Measurements from ENCODE around the gene METTL2A.
"Not testable (repeated sequence)": the region's sequence is repeated elsewhere in the genome, so short reads cannot be mapped to it uniquely, and the experiment has no call there.

METTL2A gene

GRCh38 chr17:62473030-62473982 is 49.6 kb downstream of the METTL2A start:
- DNase-seq, result not testable (repeated sequence)

DNA sequence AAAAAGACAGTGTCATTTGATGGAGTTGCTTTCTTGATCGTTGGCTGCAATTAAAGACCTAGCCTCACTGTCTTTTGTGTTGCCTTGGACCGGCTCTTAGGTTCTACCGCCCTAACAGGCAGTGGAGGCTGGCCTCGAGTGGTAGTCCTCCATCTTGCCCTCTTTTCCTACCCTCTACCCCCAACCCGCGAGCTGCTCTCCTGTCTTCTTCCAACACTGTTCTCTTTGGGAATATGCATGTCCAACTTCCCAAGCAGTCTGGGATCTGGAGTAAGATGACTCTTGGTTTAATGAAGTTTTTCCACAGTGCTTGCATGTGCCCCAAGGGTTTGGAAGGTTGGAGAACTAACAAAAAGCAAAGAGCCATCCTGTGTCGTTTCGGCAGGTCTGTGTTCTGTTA is 53.4 kb downstream of the METTL2A start:
- DNase-seq, result not testable (repeated sequence)

DNA sequence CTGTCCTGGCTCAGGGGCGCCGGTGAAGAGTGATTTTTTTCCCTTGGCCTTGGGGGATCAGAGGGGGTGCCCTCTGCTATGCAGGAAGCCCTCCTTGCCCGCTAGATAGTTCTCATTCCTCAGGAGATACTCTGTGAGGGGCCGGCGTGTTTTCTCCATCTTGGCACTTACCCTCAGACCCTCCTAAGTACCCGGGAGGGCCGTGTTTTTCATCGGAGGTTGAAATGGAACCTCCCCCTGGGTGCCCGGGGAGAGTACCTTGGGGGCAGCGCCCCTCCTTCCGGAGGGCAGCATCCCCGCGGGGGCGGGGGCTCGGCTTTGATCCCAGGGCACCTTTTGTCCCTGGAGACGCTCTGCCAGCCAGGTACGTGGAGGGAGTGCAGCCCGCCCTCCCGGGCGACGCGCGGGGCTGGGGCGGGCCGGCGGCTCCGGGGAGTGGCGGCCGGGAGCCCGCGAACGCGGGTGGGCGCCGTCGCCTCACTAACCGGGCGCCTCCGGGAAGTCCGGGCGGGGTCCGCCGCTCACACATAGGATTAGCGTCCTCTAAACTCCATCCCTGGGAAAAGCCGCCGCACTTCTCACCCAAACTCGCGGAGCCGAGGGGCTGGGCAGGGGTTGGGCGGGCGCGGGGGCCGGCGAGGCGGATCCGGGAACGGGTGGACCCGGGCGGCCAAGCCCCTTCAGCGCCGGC is 54.2 kb downstream of the METTL2A start:
- DNase-seq, result not testable (repeated sequence)

- DNase-seq, result peak; percentile 71
Observed at GRCh38 chr17:62478424-62478879, 54.8 kb downstream of the METTL2A start, which contains the start of gene TLK2. Gene TLK2, plus strand, starts transcription at chr17:62478825. Its CDS starts 2,301 bp downstream, at chr17:62481126.

DNA sequence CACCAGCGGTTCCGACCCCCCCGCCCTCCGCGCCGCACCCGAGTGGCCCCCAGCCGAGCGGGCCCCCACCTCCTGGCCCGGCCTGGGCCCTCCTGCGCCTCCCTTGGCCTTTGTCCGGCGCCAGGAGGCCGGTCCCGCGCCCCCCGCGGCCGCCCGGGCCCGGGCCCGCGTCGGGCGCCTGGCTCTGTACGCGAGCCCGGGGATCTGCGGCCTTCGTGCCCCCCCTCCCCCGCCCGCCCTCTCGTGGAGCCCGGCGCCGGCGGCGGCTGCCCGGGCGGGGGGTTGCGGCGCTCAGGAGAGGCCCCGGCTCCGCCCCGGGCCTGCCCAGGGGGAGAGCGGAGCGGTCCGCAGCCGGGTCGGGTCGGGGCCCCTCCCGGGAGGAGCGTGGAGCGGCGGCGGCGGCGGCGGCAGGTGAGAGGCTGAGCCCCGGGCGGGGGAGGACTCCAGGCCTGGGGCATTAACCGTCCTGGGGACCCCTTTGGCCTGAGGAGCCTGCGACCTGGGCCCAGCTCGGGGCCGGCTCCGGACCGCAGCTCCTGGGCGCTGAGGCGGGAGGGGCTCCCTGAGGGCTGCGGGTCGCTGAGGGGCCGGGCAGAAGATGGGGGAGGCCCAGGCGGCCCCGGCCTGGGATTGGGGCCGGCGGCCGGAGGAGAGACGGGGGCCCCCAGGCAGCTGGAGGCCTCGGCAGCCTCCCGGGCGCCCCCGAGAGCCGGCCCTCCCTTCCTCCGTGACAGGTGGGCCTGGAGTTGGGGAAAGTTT is 55.4 kb downstream of the METTL2A start:
- DNase-seq, result not testable (repeated sequence)

GRCh38 chr17:62479639-62480258 is 56.1 kb downstream of the METTL2A start:
- DNase-seq, result peak; percentile 12

- DNase-seq, result not testable (repeated sequence)
Observed at GRCh38 chr17:62482553-62482952, 58.9 kb downstream of the METTL2A start.

GRCh38 chr17:62490990-62491389 is 67.3 kb downstream of the METTL2A start:
- DNase-seq, result not testable (repeated sequence)

GRCh38 chr17:62493049-62493655 is 69.5 kb downstream of the METTL2A start:
- DNase-seq, result not testable (repeated sequence)

DNA sequence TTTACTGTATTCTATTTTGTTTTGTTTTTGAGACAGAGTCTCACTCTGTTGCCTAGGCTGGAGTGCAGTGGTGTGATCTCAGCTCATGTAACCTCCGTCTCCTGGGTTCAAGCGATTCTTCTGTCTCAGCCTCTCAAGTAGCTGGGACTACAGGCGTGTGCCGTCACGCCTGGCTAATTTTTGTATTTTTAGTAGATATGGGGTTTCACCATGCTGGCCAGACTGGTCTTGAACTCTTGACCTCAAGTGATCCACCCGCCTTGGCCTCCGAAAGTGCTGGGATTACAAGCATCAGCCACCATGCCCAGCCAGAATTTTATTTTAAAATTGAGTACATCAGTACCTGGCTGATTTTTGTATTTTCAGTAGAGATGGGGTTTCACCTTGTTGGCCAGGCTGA is 70.4 kb downstream of the METTL2A start:
- not testable (repeated sequence) for DNase-seq

DNA sequence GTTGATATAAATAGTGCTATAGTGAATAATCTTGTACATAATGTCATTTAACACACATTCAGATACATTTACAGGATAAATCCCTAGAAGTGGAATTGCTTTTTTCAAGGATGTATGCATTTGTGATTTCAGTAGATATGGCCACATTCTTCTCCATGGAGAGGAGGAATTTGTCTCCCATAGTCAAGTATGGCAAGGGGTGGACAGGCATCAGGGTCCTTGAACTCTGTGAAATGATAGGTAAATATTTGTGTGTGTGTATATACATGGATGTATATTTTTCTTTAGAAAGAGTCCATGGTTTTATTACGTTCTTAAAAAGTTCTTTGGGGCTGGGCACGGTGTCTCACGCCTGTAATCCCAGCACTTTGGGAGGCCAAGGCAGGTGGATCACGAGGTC is 72.6 kb downstream of the METTL2A start:
- DNase-seq, result not testable (repeated sequence)

- not testable (repeated sequence) for DNase-seq
Observed at GRCh38 chr17:62498796-62499195, 75.1 kb downstream of the METTL2A start.

Measured in HCEC 1CT (cell line).